ENCODE measurements around the gene SPATS2.

The SPATS2 gene

DNA sequence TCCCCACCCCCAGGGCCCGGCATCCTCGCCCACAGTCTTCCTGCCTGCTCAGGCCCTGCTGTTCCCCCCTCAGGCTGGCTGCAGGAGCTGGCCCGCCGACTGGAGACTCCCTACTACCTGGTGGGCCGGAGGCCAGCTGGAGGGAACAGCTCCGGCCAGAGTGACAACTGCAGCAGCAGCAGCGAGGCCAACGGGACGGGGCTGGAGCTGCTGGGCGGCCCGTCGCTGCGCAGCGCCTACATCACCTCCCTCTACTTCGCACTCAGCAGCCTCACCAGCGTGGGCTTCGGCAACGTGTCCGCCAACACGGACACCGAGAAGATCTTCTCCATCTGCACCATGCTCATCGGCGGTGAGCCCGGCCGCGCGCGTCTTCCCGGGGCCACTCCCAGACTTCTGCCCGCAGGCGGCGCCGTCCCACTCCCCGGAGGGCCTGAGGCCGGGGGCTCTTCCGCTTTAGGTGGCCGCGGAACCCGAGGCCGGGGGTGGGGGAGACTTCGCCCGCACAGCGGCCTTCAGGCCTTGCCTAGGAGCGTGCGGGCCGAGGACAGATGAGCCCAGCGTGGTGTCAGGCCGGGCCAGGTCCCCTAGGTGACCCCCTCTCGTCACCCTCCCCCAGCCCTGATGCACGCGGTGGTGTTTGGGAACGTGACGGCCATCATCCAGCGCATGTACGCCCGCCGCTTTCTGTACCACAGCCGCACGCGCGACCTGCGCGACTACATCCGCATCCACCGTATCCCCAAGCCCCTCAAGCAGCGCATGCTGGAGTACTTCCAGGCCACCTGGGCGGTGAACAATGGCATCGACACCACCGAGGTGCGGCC lies 181.8 kb downstream of the SPATS2 start:
- H3K36me3 ChIP-seq = no peaks in the 10 kb centered on the region
- DNase-seq = no peak
- TF ChIP-seq, protein P1, sequence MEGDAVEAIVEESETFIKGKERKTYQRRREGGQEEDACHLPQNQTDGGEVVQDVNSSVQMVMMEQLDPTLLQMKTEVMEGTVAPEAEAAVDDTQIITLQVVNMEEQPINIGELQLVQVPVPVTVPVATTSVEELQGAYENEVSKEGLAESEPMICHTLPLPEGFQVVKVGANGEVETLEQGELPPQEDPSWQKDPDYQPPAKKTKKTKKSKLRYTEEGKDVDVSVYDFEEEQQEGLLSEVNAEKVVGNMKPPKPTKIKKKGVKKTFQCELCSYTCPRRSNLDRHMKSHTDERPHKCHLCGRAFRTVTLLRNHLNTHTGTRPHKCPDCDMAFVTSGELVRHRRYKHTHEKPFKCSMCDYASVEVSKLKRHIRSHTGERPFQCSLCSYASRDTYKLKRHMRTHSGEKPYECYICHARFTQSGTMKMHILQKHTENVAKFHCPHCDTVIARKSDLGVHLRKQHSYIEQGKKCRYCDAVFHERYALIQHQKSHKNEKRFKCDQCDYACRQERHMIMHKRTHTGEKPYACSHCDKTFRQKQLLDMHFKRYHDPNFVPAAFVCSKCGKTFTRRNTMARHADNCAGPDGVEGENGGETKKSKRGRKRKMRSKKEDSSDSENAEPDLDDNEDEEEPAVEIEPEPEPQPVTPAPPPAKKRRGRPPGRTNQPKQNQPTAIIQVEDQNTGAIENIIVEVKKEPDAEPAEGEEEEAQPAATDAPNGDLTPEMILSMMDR (IDR thresholded peaks at IDR 0.05; ENCODE audit: low read depth, low read length) = no peak
- H3K4me3 ChIP-seq (ENCODE audit: low read depth, low read length) = no peak overlapping the region
- H3K9me3 ChIP-seq (ENCODE audit: severe bottlenecking) = no peaks in the 10 kb centered on the region
- no peak overlapping the region for H3K27ac ChIP-seq
- H3K27me3 ChIP-seq (ENCODE audit: insufficient read depth, low read depth, severe bottlenecking) = no peaks in the 10 kb centered on the region

DNA sequence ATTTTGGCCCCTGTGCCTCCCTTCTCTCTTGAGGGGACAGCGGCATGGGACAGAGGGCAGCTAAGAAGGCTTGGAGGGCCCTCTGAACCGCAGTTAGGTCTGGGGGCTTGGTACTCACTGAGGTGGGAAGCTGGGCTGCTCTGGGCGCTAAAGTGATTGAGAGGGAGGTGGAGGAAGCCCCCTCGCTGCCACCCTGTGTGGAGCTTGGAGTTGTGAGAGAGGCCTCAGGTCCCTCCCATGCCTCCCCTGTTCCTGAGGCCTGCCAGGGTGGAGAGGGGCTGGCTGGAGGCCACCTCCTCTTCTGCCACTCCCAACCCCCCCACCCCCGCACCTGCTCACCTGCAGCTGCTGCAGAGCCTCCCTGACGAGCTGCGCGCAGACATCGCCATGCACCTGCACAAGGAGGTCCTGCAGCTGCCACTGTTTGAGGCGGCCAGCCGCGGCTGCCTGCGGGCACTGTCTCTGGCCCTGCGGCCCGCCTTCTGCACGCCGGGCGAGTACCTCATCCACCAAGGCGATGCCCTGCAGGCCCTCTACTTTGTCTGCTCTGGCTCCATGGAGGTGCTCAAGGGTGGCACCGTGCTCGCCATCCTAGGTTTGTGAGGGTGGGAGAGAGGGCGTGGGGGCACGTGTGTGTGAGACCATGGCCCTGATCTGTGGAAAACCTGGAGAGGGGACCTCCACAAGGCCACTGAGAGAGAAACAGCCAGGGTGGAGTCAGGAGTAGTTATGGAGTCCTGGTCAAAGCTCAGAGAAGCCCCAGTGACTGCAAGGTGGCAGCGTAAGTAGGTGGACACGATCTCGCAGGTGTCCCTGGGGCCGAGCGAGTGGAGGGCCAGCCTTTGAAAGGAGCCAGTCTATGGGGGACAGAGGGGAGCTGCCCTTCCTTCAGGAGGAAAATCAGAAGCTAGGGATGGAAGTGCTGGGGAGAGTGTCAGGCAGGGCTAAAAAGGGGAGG lies 182.8 kb downstream of the SPATS2 start:
- Histone ChIP-seq H3K4me3 (ENCODE audit: low read depth, low read length) (no peak overlapping the region), H3K27ac (no peak overlapping the region), H3K36me3 (no peaks in the 10 kb centered on the region), H3K27me3 (ENCODE audit: insufficient read depth, low read depth, severe bottlenecking) (no peaks in the 10 kb centered on the region), H3K9me3 (ENCODE audit: severe bottlenecking) (no peaks in the 10 kb centered on the region)
- TF ChIP-seq, protein P1 (IDR thresholded peaks at IDR 0.05; ENCODE audit: low read depth, low read length) = no peak
- no peak for DNase-seq

DNA sequence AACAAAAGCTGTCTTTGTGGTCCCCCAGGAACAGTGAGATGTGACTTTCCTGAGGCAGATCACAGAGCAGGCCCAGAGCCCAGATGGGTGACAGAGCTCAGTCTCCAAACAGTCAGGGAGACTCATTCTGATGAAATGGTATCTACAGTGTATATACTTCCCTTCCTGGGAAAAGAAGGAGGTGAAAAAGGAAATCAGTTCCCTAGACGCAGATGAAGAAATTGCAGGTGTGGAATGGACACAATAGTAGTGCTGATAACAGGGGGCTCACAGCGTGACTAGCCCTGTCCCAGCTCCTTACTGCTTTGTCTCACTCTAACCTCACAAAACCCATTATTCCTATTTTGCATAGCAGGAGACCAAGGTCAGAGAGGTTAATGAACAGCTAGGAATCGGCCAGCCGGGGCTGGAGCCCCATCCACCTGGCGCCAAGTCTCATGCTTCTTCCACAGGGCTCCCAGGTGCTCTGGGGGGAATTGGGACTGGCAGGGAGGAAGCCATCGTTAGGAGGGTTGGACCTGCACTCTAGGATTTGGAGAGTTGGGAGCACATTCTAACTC lies 183.5 kb downstream of the SPATS2 start:
- Histone ChIP-seq H3K27ac (no peak overlapping the region), H3K27me3 (ENCODE audit: insufficient read depth, low read depth, severe bottlenecking) (no peaks in the 10 kb centered on the region), H3K4me3 (ENCODE audit: low read depth, low read length) (no peak overlapping the region), H3K36me3 (peaks cover under 1% of the 10 kb centered on the region), H3K9me3 (ENCODE audit: severe bottlenecking) (no peaks in the 10 kb centered on the region)
- TF ChIP-seq, protein P1 (IDR thresholded peaks at IDR 0.05; ENCODE audit: low read depth, low read length) = no peak
- no peak for DNase-seq

DNA sequence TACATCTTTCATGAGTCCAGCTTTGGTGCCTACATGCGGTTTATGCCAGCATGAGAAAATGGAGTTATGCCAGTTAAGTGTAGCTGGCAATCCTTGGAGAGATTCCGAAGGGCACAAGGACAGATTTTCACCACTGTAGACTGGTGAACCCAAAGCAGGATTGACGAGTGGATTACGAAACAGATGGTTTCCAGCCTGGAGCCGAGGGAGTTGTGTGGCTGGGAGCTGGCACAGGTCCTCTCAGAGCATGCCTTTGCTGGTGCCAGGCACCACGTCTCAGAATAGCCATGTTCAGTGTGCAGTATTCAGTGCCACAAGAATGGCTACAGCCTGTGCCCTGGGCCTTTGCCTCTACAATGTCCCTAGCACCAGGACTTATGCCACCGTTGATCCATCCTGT lies 184.8 kb downstream of the SPATS2 start:
- H3K4me3 ChIP-seq (ENCODE audit: low read depth, low read length) = no peak overlapping the region
- TF ChIP-seq, protein P1 (IDR thresholded peaks at IDR 0.05; ENCODE audit: low read depth, low read length) = no peak
- no peaks in the 10 kb centered on the region for H3K27me3 ChIP-seq (ENCODE audit: insufficient read depth, low read depth, severe bottlenecking)

DNA sequence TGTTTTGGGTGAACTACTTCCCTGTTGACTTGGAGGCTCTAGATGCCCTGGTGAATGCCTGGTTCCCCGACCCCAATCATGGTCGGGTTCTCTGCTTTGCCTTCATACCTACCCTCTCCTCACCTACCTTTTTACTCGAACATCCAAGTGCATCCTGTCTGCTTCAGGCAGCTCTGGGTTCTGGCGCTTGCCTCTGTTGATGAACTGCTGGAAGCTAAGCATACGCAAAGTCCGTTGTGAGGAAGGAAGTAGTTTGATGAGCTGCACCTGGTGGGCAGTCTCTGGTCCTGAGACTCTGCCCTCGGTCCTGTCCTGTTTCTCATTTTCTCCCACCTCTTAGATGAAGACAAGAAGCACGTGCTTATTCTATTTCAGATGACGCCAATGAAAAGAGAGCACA lies 185.2 kb downstream of the SPATS2 start:
- H3K27me3 ChIP-seq (ENCODE audit: insufficient read depth, low read depth, severe bottlenecking) = no peaks in the 10 kb centered on the region
- no peaks in the 10 kb centered on the region for H3K9me3 ChIP-seq (ENCODE audit: severe bottlenecking)
- no peak overlapping the region for H3K27ac ChIP-seq
- DNase-seq = no peak
- TF ChIP-seq, protein P1 (IDR thresholded peaks at IDR 0.05; ENCODE audit: low read depth, low read length) = no peak
- no peak overlapping the region for H3K4me3 ChIP-seq (ENCODE audit: low read depth, low read length)
- H3K36me3 ChIP-seq = peaks cover 17% of the 10 kb centered on the region

More for the DNA sequence above, 184.8 kb downstream of the SPATS2 start:
- no peak overlapping the region for H3K27ac ChIP-seq
- peaks cover 13% of the 10 kb centered on the region for H3K36me3 ChIP-seq
- H3K9me3 ChIP-seq (ENCODE audit: severe bottlenecking) = no peaks in the 10 kb centered on the region
- no peak for DNase-seq
